DLD1 (cell line): ENCODE results near the gene CGN.
"Not testable (repeated sequence)": the region's sequence is repeated elsewhere in the genome, so short reads cannot be mapped to it uniquely, and the experiment has no call there.

Experiments
- in situ Hi-C: cut with HindIII; loops from 2 replicates; pipeline ENCODE4 v1.10.0; 2017; ENCODE audit warnings: low sequenced_read_pairs

The CGN gene

GRCh38 chr1:151519667-151520066 is 8.5 kb downstream of the CGN start:
- in situ Hi-C loops = no loop called here

DNA sequence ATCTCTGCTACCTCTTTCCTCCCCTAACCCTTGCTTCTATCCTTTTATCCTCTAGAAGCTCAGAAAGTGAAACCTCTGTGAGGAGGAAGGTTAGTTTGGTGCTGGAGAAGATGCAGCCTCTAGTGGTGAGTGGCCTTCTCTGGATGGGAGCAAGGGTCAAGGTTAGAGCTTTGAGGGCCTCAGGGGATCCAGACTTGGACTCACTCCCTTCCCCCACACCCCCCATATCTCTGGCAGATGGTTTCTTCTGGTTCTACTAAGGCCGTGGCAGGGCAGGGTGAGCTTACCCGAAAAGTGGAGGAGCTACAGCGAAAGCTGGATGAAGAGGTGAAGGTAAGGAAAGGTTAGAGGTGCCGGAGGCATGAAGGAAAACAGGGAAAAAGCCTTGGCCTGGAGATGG is 9.2 kb downstream of the CGN start:
- in situ Hi-C loops = no loop called here

GRCh38 chr1:151522427-151522826 is 11.2 kb downstream of the CGN start:
- in situ Hi-C loops = not testable (repeated sequence)

GRCh38 chr1:151523326-151523725 is 12.1 kb downstream of the CGN start:
- in situ Hi-C loops = no loop called here

GRCh38 chr1:151524736-151525135 is 13.5 kb downstream of the CGN start:
- in situ Hi-C loops = no loop called here

- in situ Hi-C loops = no loop called here
Measured at GRCh38 chr1:151526735-151527525, 15.7 kb downstream of the CGN start.

DNA sequence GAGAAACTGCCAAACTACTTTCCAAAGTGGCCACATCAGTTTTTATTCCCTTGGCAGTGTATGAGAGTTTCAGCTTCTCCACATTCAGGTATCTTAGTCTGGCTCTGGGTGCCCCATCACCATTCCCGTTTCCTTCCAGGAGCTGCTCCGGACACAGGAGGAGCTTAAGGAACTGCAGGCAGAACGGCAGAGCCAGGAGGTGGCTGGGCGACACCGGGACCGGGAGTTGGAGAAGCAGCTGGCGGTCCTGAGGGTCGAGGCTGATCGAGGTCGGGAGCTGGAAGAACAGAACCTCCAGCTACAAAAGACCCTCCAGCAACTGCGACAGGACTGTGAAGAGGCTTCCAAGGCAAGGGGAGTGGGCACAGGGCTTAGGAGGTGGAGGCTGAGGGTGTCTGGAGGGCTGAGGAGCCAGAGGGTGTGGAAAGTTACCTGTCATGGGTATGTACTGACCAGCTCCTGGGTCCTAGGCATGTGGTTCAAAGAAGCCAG is 18.1 kb downstream of the CGN start:
- in situ Hi-C loops = no loop called here

- in situ Hi-C loops = no loop called here
Measured at GRCh38 chr1:151529781-151530180, 18.6 kb downstream of the CGN start.

DNA sequence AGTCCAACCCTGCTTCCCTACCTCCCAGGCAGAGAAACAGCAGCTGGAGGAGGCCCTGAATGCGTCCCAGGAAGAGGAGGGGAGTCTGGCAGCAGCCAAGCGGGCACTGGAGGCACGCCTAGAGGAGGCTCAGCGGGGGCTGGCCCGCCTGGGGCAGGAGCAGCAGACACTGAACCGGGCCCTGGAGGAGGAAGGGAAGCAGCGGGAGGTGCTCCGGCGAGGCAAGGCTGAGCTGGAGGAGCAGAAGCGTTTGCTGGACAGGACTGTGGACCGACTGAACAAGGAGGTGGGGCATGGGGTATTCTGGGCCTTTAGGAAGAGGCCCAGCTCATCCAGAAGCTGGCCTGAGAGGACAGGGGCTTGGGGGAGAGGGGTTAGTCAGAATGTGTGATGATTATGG is 19.3 kb downstream of the CGN start:
- in situ Hi-C loops = no loop called here

- in situ Hi-C loops = no loop called here
Measured at GRCh38 chr1:151533870-151534269, 22.7 kb downstream of the CGN start.

GRCh38 chr1:151534662-151535278 is 23.6 kb downstream of the CGN start:
- in situ Hi-C loops = no loop called here

DNA sequence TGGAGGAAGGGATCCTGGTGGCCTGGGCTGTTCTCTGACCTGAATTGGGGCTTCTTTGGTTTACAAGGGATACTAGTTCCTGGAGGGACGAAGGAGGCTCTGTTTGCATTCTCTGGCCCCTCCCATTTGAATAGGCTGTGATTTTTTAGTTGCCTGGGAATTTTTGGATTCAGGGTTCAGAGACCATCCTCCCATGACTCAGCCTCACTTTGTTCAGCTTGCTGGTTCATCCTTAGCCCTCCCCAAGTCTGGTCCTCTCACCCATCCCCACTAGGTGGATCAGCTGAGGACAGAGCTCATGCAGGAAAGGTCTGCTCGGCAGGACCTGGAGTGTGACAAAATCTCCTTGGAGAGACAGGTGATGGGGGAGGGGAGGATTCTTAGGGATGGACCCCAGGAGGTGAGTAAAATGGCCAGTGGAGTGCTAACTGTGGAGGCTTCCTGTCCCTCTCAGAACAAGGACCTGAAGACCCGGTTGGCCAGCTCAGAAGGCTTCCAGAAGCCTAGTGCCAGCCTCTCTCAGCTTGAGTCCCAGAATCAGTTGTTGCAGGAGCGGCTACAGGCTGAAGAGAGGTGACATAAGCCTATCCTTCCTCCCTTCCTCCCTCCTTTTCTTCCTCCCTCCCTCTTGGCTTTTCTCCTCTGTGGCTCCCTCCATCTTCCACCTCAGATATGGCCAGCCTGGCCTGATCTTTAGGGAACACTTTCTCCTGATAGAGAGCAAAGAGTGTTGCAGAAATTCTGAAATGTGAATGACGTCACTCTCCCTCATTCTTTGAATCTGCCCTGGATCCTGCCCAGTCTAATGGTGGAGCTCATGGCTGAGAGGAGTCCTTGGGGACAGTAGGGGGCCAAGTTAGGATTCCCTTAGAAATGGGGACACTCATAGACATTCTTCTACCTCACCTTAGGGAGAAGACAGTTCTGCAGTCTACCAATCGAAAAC is 24.4 kb downstream of the CGN start:
- in situ Hi-C loops = no loop called here

DNA sequence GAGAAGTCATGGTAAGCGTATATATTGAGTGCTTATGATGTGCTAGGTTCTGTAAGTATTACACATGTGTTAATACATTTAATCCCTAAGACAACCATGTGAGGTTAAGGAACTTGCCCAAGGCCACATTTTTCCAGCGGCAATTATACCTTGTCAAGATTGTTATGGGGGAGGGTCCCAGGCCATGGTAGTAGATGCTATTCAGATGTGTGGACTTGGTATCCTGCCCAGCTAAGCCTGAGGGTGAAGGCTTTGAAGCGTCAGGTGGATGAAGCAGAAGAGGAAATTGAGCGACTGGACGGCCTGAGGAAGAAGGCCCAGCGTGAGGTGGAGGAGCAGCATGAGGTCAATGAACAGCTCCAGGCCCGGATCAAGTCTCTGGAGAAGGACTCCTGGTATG is 25.3 kb downstream of the CGN start:
- in situ Hi-C loops = no loop called here

DNA sequence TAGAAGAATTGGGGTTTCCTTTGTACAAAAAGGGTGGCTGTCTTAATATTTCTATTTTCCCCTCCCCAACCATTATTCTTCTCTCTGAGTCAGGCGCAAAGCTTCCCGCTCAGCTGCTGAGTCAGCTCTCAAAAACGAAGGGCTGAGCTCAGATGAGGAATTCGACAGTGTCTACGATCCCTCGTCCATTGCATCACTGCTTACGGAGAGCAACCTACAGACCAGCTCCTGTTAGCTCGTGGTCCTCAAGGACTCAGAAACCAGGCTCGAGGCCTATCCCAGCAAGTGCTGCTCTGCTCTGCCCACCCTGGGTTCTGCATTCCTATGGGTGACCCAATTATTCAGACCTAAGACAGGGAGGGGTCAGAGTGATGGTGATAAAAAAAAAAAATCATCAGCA is 25.9 kb downstream of the CGN start:
- in situ Hi-C loops = no loop called here

DNA sequence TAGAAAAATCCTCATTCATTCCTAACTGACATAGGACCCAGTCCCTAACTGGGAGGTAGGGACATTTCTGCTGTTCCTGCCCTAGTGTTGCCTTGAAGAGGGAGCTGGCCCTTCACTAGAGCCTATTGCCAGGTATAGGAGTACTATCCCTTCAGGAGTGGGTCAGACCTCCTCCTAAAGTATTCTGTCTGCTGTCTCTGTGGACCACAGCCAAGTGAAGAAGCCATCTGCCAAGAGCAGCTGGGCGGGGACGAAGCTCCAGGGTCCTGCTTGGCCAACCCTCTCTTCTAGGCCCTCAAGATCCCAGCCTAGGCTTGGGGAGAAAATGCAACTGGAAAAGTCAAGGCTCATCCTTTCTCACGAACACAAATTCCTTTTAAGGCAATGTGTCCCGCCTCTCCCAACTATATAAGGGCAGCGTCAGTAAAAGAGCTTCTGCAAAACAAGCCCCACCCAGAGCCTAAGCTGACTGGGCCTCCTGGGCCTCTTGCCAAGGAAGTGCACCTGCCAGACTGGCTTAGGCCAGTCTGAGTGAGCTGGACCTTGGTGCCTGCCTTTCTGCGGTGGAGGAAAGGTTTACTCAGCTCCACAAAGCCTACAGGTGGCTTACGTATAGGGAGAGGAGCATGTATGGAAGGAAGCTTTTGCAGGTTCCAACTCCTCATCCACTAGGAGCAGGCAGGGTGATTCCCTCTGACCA is 28.3 kb downstream of the CGN start:
- in situ Hi-C loops = no loop called here

GRCh38 chr1:151540021-151540981 is 29.1 kb downstream of the CGN start, which contains the start of gene TUFT1:
Gene TUFT1, plus strand, starts transcription at chr1:151540309. Its CDS starts 58 bp downstream, at chr1:151540367.
- in situ Hi-C loops = no loop called here

GRCh38 chr1:151540982-151541377 is 29.8 kb downstream of the CGN start:
- in situ Hi-C loops = no loop called here

- in situ Hi-C loops = no loop called here
Measured at GRCh38 chr1:151541752-151542151, 30.6 kb downstream of the CGN start.

GRCh38 chr1:151542710-151543129 is 31.5 kb downstream of the CGN start:
- in situ Hi-C loops = no loop called here
